ENCODE results near the gene SKIL. TPM values are rescaled to one million over a fixed set of nuclear protein-coding genes. Genes with fewer than 3 reads are reported as not detected.

Gene SKIL
- total RNA-seq, 1 experiment from 2014 or later, result 94.2 TPM

GRCh38 chr3:170391108-170391507 lies 33.6 kb downstream of the SKIL start:
- Histone ChIP-seq H3K4me1 (ENCODE audit: control insufficient read depth, insufficient read depth, low read length) (no peaks in the 10 kb centered on the region), H3K4me3 (ENCODE audit: low read depth in 2 of 2, low read length in 2 of 2) (no peak overlapping the region), H3K9me3 (ENCODE audit: control insufficient read depth, insufficient read depth, low read depth, low read length) (no peaks in the 10 kb centered on the region), H3K27me3 (ENCODE audit: control insufficient read depth, insufficient read depth, low read length) (no peaks in the 10 kb centered on the region), H3K36me3 (ENCODE audit: control insufficient read depth, insufficient read depth, low read length) (peaks cover 25% of the 10 kb centered on the region), H3K27ac (ENCODE audit: low read length) (no peak overlapping the region)
- no TSS peak for BruUV-seq (replicated peaks)
- no peak for TF ChIP-seq REST (IDR thresholded peaks at IDR 0.05; ENCODE audit: insufficient read depth in 1 of 2, low read depth in 2 of 2, low read length in 1 of 2)
- TF ChIP-seq POLR2AphosphoS5 (IDR thresholded peaks at IDR 0.05; ENCODE audit: low read depth, low read length), result no peak
- no peak for TF ChIP-seq TCF7L2 (IDR thresholded peaks at IDR 0.05; ENCODE audit: low read depth, low read length)
- no peak for TF ChIP-seq CTCF (IDR thresholded peaks at IDR 0.05)
- TF ChIP-seq SIN3A (IDR thresholded peaks at IDR 0.05; ENCODE audit: borderline replicate concordance, insufficient read depth, low read depth, low read length), result no peak
- ChIA-PET CTCF (no interaction called here), POLR2A (interaction anchor here (0.7 kb wide), 1 partner anchor 42 kb away, joined by 3 read pairs; no protein-coding TSS in a partner anchor)
- no peak for ATAC-seq
- no peak for DNase-seq (ENCODE audit: low read depth, low spot score)
- in situ Hi-C loops (cut with HindIII; ENCODE audit: low pct_unique_long_range_greater_than_20kb, low sequenced_read_pairs) (no loop called here), intact Hi-C loops (cut with micrococcal nuclease; ENCODE audit: unreplicated experiment) (no loop called here)

GRCh38 chr3:170397685-170398084 lies 40.2 kb downstream of the SKIL start:
- H3K36me3 ChIP-seq (ENCODE audit: control insufficient read depth, insufficient read depth, low read length), result peaks cover 12% of the 10 kb centered on the region
- TF ChIP-seq CTCF (IDR thresholded peaks at IDR 0.05), result no peak
- no peak for TF ChIP-seq POLR2AphosphoS5 (IDR thresholded peaks at IDR 0.05; ENCODE audit: low read depth, low read length)
- TF ChIP-seq SIN3A (IDR thresholded peaks at IDR 0.05; ENCODE audit: borderline replicate concordance, insufficient read depth, low read depth, low read length), result no peak
- no peak for TF ChIP-seq REST (IDR thresholded peaks at IDR 0.05; ENCODE audit: insufficient read depth in 1 of 2, low read depth in 2 of 2, low read length in 1 of 2)
- TF ChIP-seq TCF7L2 (IDR thresholded peaks at IDR 0.05; ENCODE audit: low read depth, low read length), result no peak
- no TSS peak for BruUV-seq (replicated peaks)
- ChIA-PET CTCF (interaction anchor here (1.0 kb wide), 1 partner anchor 13 kb away, joined by 3 read pairs; no protein-coding TSS in a partner anchor), POLR2A (interaction anchor here (0.6 kb wide), 1 partner anchor 14 kb away, joined by 10 read pairs; no protein-coding TSS in a partner anchor)
- H3K27me3 ChIP-seq (ENCODE audit: control insufficient read depth, insufficient read depth, low read length), result no peaks in the 10 kb centered on the region
- H3K4me3 ChIP-seq (ENCODE audit: low read depth in 2 of 2, low read length in 2 of 2), result no peak overlapping the region
- DNase-seq (ENCODE audit: low read depth, low spot score), result no peak
- intact Hi-C loops (cut with micrococcal nuclease; ENCODE audit: unreplicated experiment) (no loop called here), in situ Hi-C loops (cut with HindIII; ENCODE audit: low pct_unique_long_range_greater_than_20kb, low sequenced_read_pairs) (no loop called here)
- no peak; the same call in 1 of the 2 replicates for ATAC-seq
- H3K9me3 ChIP-seq (ENCODE audit: control insufficient read depth, insufficient read depth, low read depth, low read length), result no peaks in the 10 kb centered on the region
- no peaks in the 10 kb centered on the region for H3K4me1 ChIP-seq (ENCODE audit: control insufficient read depth, insufficient read depth, low read length)
- H3K27ac ChIP-seq (ENCODE audit: low read length), result no peak overlapping the region
